NCI-H2196 (cell line): ENCODE measurements around the gene RUBCN.
"Not testable (repeated sequence)": the region's sequence is repeated elsewhere in the genome, so short reads cannot be mapped to it uniquely, and the experiment has no call there.

Experiments used
- DNase-seq: peaks from one replicate; lab custom pipeline; 2025; ENCODE audit not compliant: unreplicated experiment; lab: John Stamatoyannopoulos, UW

The RUBCN gene

GRCh38 chr3:197659144-197659543, 77.6 kb downstream of the RUBCN start:
- DNase-seq: not testable (repeated sequence)

- not testable (repeated sequence) for DNase-seq
Observed at GRCh38 chr3:197658706-197659105, 78.0 kb downstream of the RUBCN start.

- not testable (repeated sequence) for DNase-seq
Observed at GRCh38 chr3:197657541-197658292, 79.0 kb downstream of the RUBCN start.

GRCh38 chr3:197656960-197657359, 79.7 kb downstream of the RUBCN start:
- not testable (repeated sequence) for DNase-seq

- not testable (repeated sequence) for DNase-seq
Observed at GRCh38 chr3:197656129-197656528, 80.6 kb downstream of the RUBCN start.

GRCh38 chr3:197654998-197655330, 81.7 kb downstream of the RUBCN start:
- not testable (repeated sequence) for DNase-seq

- not testable (repeated sequence) for DNase-seq
Observed at GRCh38 chr3:197654090-197654997, 82.4 kb downstream of the RUBCN start.

- not testable (repeated sequence) for DNase-seq
Observed at GRCh38 chr3:197652860-197653259, 83.8 kb downstream of the RUBCN start.

- DNase-seq: not testable (repeated sequence)
Observed at GRCh38 chr3:197647649-197648048, 89.1 kb downstream of the RUBCN start.

GRCh38 chr3:197647191-197647590, 89.5 kb downstream of the RUBCN start:
- DNase-seq: not testable (repeated sequence)

GRCh38 chr3:197646294-197646693, 90.4 kb downstream of the RUBCN start:
- not testable (repeated sequence) for DNase-seq

GRCh38 chr3:197637556-197637955, 99.1 kb downstream of the RUBCN start:
- DNase-seq: not testable (repeated sequence)

- not testable (repeated sequence) for DNase-seq
Observed at GRCh38 chr3:197631989-197632388, 104.7 kb downstream of the RUBCN start.

- not testable (repeated sequence) for DNase-seq
Observed at GRCh38 chr3:197630766-197631165, 105.9 kb downstream of the RUBCN start.

GRCh38 chr3:197629286-197629685, 107.4 kb downstream of the RUBCN start:
- DNase-seq: not testable (repeated sequence)

GRCh38 chr3:197627772-197628523, 108.8 kb downstream of the RUBCN start:
- DNase-seq: not testable (repeated sequence)

- not testable (repeated sequence) for DNase-seq
Observed at GRCh38 chr3:197627158-197627771, 109.4 kb downstream of the RUBCN start.

GRCh38 chr3:197626404-197627157, 110.1 kb downstream of the RUBCN start:
- DNase-seq: not testable (repeated sequence)

- DNase-seq: not testable (repeated sequence)
Observed at GRCh38 chr3:197621478-197621877, 115.2 kb downstream of the RUBCN start.
